G401 (cell line): ENCODE measurements around the gene CLSTN1. TPM values are rescaled to one million over a fixed set of nuclear protein-coding genes. Genes with fewer than 3 reads are reported as not detected.
"Not testable (repeated sequence)": the region's sequence is repeated elsewhere in the genome, so short reads cannot be mapped to it uniquely, and the experiment has no call there.

Experiments used
- DNase-seq: peaks from one replicate; pipeline ENCODE4 v3.0.0-alpha.2; 2015; ENCODE audit warnings: low spot score
- in situ Hi-C: cut with HindIII; loops from 2 replicates; pipeline ENCODE4 v1.10.0; 2016; ENCODE audit warnings: low sequenced_read_pairs, mixed read lengths
- total RNA-seq: library from RNA; depleted of rRNA; stranded (reverse); fragments of >200 nt; shearing (Covaris generic); gene quantifications from 2 replicates; pipeline ENCODE4 v1.2.3, GENCODE V29; 2014

Gene CLSTN1
- total RNA-seq, 1 experiment from 2014 or later: 175 TPM

DNA sequence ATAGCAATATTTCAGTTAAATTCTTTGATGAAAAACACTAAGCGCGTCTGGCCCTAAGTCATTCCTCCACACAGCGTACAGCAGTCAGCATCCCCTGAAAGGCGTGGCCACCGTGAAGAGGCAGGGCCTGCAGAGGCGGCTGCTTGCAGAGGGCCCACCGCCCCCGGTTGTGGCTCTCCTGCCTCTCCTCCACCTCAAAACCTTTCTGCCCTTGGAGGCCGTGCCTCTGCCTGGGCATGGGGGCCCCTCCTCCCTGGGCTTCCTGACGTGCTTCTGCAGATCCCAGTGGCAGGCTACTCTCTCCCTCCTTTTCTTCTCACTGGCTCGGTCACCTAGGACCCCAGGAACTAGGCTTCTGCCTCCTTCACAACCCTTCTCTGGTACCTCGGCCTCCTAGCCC, 16.2 kb downstream of the CLSTN1 start:
- in situ Hi-C loops: no loop called here
- DNase-seq: no peak

GRCh38 chr1:9805972-9806371, 17.8 kb downstream of the CLSTN1 start:
- in situ Hi-C loops: not testable (repeated sequence)

GRCh38 chr1:9805006-9805508, 18.7 kb downstream of the CLSTN1 start:
- in situ Hi-C loops: no loop called here
- DNase-seq: no peak

More at GRCh38 chr1:9805972-9806371, 17.8 kb downstream of the CLSTN1 start:
- DNase-seq: not testable (repeated sequence)

- DNase-seq, in situ Hi-C loops: not testable (repeated sequence)
These were observed 20.5 kb downstream of the CLSTN1 start for GRCh38 chr1:9803003-9803918.

DNA sequence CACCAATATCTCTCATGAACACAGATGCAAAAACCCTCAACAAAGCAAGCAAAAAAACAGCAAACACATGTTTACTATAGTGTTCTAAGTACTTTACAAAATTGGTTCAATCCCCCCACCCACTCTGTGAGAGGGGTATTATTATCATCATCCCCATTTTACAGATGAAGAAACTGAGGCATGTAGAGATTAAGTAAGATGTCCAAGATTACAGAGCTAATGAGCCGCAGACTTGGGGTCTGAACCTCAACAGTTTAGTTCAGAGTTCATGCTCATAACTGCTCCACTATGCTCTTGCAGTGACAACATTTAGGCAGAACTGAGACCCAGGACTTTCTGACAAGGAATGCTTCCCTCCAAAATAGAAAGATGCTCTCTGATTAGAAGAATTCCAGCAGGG, 21.9 kb downstream of the CLSTN1 start:
- in situ Hi-C loops: no loop called here
- DNase-seq: no peak

DNA sequence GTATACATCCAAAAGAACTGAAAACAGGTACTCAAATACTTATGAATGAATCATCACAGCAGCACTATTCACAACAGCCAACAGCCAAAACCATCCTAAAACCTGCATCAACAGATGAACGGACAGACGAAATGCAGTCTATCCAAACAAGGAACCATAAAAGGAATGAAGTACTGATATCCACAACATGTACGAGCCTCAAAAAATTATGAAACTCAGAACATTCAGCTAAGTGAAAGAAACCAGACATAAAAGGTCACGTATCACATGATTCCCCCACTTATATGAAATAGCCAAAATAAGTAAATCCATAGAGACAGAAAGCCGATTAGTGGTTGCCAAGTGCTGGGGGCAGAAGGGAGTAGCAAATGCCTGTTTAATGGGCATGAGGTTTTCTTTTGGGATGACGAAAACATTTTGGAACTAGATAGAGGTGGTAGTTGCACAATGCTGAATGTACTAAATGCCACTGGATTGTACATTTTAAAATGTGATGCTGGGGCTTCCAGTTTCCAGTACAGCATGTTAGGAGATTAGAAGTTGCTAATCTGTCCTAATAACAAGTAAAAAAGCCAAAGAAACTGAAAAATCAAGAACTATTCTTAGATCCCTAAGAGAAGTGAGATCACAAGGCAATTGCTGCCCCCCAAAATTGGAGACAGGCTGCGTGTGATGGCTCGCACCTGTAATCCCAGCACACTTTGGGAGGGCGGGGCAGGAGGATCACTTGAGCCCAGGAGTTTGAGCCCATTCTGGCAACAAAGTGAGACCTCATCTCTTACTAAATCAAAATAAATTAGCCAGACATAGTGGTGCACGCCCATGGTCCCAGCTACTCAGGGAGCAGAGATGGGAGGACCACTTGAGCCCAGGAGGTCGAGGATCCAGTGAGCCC, 25.3 kb downstream of the CLSTN1 start:
- no peak for DNase-seq
- in situ Hi-C loops: loop anchor here (25.0 kb wide), 1 partner anchor 136 kb away; the partner anchor contains the start of gene PIK3CD

DNA sequence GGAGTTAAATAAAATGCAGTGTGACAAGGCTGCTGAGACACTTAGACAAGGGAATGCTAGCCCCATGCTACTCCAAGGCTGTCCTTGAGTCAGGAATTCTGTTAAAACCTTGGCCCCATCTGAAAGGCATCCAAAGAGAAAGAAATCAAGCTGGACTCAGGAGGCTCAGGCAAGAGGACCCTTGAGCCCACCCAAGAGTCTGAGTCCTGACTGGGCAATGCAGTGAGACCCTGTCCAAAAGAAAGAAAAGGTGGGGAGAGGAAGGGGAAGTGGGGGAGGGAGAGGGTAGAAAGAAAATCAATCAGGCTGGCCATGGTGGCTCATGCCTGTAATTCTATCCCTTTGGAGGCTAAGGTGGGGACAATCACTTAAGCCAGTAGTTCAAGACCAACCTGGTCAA, 26.7 kb downstream of the CLSTN1 start:
- DNase-seq: no peak
- in situ Hi-C loops: loop anchor here (25.0 kb wide), 1 partner anchor 135 kb away; the partner anchor contains the start of gene PIK3CD

- DNase-seq: peak; percentile 62
- in situ Hi-C loops: loop anchor here (25.0 kb wide), 1 partner anchor 132 kb away; the partner anchor contains the start of gene PIK3CD
These were observed 29.7 kb downstream of the CLSTN1 start for GRCh38 chr1:9794081-9794480.

DNA sequence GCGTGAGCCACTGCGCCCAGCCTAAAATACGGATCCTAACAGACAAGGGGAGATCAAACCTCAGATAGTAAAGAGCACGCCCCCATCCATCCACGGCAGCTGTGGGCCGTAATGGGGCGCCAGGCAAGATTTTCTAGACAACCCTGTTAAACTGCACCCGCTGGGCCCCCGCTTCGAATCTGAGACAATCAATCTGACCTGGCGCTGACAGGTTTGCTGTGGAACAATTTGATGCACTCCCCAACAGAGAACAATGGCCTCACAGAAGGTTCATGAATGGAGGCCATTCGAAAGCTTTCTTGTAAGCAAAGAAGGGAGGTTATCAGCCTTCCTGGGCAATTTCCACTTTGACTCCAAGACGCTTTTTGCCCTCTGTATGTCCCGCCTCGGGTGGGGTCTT, 30.5 kb downstream of the CLSTN1 start:
- DNase-seq: no peak
- in situ Hi-C loops: loop anchor here (25.0 kb wide), 1 partner anchor 131 kb away; the partner anchor contains the start of gene PIK3CD

DNA sequence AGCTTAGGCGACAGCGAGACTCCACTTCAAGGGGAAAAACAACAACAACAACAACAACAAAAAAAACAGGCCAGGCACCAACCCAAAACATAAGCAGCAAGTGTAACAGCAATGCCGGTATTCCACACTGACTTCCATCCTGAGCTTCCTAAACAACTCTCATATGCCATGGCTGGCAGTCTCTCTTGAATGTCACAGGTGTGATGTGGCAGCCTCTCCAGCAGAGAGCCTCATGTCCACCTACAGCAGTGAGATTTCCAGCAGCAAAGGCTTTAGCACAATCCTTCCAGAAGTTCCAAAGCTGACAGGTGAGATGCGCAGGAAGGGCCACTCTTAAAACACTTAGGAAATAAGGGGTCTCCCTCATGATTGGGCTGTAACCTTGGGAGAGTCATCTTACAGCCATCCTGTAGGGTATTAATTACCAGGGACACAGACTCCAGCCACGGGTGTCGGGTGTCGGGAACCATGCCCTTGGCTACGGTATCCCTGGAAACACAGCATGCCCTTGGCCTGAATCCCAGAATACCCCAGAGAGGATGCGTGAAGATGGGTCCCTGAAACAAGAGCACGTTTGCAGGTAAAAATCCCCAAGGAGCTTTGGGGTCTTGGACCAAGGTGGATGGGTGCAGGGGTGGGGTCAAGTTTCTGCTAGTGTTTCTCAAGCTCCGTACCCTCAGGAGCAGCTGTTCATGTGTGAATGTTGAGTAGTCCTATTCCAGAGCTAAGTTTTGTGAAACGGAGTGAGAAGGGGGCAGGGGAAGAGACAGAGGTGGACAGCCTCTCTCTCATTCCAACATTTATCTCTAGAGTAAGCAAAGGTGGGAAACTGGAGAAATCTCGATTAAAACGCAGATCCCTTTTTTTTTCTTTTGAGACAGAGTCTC, 31.4 kb downstream of the CLSTN1 start:
- DNase-seq: peak; percentile 90

DNA sequence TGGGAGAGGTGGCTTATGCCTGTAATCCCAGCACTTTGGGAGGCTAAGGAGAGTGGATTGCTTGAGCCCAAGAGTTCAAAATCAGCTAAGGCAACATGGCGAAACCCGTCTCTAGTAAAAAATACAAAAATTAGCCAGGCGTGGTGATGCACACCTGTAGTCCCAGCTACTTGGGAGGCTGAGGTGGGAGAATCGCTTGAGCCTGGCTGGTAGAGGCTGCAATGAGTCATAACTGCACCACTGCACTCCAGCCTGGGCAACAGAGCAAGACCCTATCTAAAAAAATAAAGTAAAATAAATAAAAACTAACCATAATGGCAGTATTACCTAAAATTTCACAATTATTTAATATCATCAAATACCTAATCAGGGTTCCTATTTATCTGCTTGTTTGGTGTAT, 34.1 kb downstream of the CLSTN1 start:
- not testable (repeated sequence) for DNase-seq
- in situ Hi-C loops: loop anchor here (25.0 kb wide), 1 partner anchor 127 kb away; the partner anchor contains the start of gene PIK3CD

More for the DNA sequence above, 31.4 kb downstream of the CLSTN1 start:
- in situ Hi-C loops: loop anchor here (25.0 kb wide), 1 partner anchor 130 kb away; the partner anchor contains the start of gene PIK3CD

GRCh38 chr1:9787702-9788101, 36.1 kb downstream of the CLSTN1 start:
- in situ Hi-C loops: loop anchor here (25.0 kb wide), 1 partner anchor 125 kb away; the partner anchor contains the start of gene PIK3CD
- no peak for DNase-seq

GRCh38 chr1:9785406-9785805, 38.4 kb downstream of the CLSTN1 start:
- in situ Hi-C loops: loop anchor here (25.0 kb wide), 1 partner anchor 123 kb away; the partner anchor contains the start of gene PIK3CD

DNA sequence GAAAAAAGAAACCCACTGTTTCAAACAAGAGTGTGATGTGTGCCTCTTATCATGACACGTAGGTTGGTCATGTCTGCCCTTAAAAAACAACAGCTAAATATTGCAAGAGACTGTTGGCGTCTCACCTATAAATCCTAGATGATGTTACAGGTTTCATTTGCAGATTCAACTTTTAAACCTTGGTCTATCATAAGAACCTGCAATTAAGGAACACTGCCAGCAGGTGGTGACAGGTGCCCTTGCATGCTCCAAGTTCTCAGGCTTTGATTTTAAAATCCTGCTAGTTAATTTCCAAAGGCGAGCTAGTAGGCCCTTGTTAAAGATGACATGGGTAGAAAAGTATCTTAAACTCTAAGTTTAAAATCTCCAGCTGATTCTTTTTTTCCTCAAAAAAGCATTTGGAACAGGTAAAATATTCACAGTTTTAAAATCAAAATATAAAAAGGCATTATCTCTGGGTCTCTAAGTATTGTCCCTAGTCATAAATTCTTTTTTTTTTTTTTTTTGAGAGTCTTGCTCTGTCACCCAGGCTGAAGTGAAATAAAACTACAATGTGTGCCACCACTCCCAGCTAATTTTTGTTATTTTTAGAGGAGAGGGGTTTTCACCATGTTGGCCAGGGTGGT, 39.1 kb downstream of the CLSTN1 start:
- in situ Hi-C loops: loop anchor here (25.0 kb wide), 1 partner anchor 122 kb away; the partner anchor contains the start of gene PIK3CD
- peak; percentile 72 for DNase-seq

More at GRCh38 chr1:9785406-9785805, 38.4 kb downstream of the CLSTN1 start:
- DNase-seq: no peak

DNA sequence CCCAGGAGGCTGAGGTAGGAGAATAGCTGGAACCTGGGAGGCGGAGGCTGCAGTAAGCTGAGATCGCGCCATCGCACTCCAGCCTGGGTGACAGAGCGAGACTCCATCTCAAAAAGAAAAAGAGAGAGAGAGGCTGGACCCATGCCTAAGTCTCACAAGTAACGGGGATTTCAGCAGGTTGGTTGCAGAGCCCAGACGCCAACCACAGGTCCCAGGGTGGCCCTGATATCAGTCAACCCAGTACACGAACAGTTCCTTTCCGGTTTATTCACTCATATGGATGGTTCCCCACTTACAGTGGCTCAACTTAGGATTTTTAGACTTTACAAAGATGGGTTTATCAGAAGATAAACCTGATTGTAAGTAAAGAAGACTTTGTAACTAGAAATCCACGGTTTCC, 40.9 kb downstream of the CLSTN1 start:
- in situ Hi-C loops: loop anchor here (25.0 kb wide), 1 partner anchor 121 kb away; the partner anchor contains the start of gene PIK3CD
- no peak for DNase-seq

GRCh38 chr1:9782116-9782751, 41.5 kb downstream of the CLSTN1 start:
- in situ Hi-C loops: loop anchor here (25.0 kb wide), 1 partner anchor 120 kb away; the partner anchor contains the start of gene PIK3CD

More at GRCh38 chr1:9782116-9782751, 41.5 kb downstream of the CLSTN1 start:
- DNase-seq: no peak
